ENCODE data around the gene DAD1. TPM values are rescaled to one million over a fixed set of nuclear protein-coding genes. Genes with fewer than 3 reads are reported as not detected.
"Not testable (repeated sequence)": the region's sequence is repeated elsewhere in the genome, so short reads cannot be mapped to it uniquely, and the experiment has no call there.

The DAD1 gene
- total RNA-seq, 2 donors from 2014 or later, result 163 to 219 TPM

DNA sequence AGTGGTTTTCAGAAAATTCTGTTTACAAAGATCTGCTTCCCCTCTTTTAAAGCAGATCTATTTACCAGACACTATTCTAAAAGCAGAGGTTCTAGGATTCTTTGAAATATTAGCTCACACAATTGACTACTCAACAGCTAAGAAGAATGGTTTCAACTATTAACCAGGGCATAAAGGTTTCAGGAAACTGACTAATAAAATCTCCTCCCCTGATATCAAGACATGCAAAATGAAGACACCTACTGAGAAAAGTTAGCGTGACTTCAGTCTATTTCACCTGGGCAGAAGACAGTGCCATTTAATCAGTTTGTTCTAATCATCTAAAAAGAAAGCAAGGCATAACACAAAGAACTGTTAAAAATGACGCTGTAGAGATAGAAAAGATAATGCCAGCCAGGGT, 22.2 kb downstream of the DAD1 start:
- no peaks in the 10 kb centered on the region for H3K9me3 ChIP-seq
- H3K4me1 ChIP-seq, result no peaks in the 10 kb centered on the region
- H3K4me3 ChIP-seq, result no peak overlapping the region
- TF ChIP-seq, protein P1, sequence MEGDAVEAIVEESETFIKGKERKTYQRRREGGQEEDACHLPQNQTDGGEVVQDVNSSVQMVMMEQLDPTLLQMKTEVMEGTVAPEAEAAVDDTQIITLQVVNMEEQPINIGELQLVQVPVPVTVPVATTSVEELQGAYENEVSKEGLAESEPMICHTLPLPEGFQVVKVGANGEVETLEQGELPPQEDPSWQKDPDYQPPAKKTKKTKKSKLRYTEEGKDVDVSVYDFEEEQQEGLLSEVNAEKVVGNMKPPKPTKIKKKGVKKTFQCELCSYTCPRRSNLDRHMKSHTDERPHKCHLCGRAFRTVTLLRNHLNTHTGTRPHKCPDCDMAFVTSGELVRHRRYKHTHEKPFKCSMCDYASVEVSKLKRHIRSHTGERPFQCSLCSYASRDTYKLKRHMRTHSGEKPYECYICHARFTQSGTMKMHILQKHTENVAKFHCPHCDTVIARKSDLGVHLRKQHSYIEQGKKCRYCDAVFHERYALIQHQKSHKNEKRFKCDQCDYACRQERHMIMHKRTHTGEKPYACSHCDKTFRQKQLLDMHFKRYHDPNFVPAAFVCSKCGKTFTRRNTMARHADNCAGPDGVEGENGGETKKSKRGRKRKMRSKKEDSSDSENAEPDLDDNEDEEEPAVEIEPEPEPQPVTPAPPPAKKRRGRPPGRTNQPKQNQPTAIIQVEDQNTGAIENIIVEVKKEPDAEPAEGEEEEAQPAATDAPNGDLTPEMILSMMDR (IDR thresholded peaks at IDR 0.05), result no peak
- peak overlapping the region; percentile 1 for H3K27ac ChIP-seq
- intact Hi-C loops (cut with DNase I), result no loop called here
- DNase-seq, result no peak
- no peaks in the 10 kb centered on the region for H3K36me3 ChIP-seq
- H3K27me3 ChIP-seq, result no peaks in the 10 kb centered on the region
- peak overlapping the region in 1 of 2 donors; percentile 28 for H3K9ac ChIP-seq (ENCODE audit: low read depth in 2 of 2, low read length in 2 of 2)

DNA sequence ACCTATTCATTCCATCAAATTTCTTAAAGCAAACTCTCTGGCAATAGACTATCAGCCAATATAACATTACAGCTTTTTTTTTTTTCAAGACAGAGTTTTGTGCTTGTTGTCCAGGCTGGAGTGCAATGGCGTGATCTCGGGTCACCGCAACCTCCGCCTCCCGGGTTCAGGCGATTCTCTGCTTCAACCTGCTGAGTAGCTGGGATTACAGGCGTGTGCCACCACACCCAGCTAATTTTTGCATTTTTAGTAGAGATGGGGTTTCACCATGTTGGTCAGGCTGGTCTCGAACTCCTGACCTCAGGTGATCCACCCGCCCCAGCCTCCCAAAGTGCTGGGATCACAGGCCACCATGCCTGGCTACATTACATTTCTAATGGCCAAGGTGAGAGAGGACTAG, 22.8 kb downstream of the DAD1 start:
- H3K4me3 ChIP-seq; H3K9me3 ChIP-seq; DNase-seq; H3K9ac ChIP-seq (ENCODE audit: low read depth in 2 of 2, low read length in 2 of 2); H3K4me1 ChIP-seq; H3K36me3 ChIP-seq; H3K27me3 ChIP-seq; intact Hi-C loops (cut with DNase I): not testable (repeated sequence)
- H3K27ac ChIP-seq, result peak overlapping the region; percentile 1

DNA sequence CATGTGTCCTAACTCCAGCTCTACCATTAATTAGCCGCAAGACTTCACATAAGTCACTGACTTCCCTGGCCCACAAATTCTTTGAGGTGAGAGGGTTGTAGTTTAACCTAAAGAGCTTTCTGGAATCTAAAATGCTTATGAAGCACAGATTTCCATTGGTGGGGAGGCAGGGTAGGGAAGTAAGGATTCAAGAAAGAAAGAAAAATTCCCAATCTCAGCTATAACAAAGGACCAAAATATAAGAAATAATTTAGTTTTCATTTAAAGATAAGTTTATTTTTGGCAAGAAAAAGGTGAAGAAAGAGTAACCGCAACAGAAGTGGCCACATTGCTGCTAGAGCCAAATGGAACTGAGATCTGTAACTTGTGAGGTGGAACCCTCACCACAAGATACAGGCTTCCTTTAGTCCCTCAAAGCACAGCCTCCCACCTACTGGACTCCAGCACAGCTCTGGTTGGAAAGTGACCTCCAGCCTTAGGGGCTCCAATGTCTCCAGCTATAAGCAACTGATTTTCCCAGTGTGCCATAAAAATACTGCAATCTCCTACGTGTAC, 23.6 kb downstream of the DAD1 start:
- Histone ChIP-seq H3K9ac (ENCODE audit: low read depth in 2 of 2, low read length in 2 of 2) (no peak overlapping the region), H3K4me3 (no peak overlapping the region), H3K36me3 (no peaks in the 10 kb centered on the region), H3K27ac (peak overlapping the region; percentile 39), H3K4me1 (peaks cover under 1% of the 10 kb centered on the region), H3K9me3 (no peaks in the 10 kb centered on the region), H3K27me3 (no peaks in the 10 kb centered on the region)
- no peak for DNase-seq
- TF ChIP-seq, protein P1 (IDR thresholded peaks at IDR 0.05), result no peak
- intact Hi-C loops (cut with DNase I), result no loop called here

DNA sequence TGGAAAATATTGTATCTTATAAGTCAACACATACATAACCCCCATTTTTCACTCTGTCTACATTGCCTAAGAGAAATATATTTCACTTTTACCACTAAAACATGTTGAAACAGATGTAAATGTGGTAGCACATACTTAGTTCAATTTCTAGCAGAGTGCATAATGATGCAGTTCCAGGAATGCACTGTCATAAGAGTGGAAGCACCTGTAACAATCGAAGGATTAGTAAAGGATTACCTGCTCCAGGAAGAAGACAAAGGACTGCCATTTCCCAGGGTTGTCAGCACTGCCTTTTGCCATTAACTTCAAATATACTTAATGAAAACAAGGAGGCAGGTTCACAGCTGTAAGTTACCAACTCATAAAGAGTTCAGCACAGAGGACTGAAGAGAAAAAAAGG, 24.6 kb downstream of the DAD1 start:
- no peaks in the 10 kb centered on the region for H3K36me3 ChIP-seq
- no peak overlapping the region for H3K4me3 ChIP-seq
- intact Hi-C loops (cut with DNase I), result no loop called here
- H3K4me1 ChIP-seq, result peaks cover 8% of the 10 kb centered on the region
- DNase-seq, result no peak
- H3K9me3 ChIP-seq, result no peaks in the 10 kb centered on the region
- H3K27ac ChIP-seq, result peak overlapping the region; percentile 39
- H3K27me3 ChIP-seq, result no peaks in the 10 kb centered on the region
- TF ChIP-seq, protein P1 (IDR thresholded peaks at IDR 0.05), result no peak
- no peak overlapping the region for H3K9ac ChIP-seq (ENCODE audit: low read depth in 2 of 2, low read length in 2 of 2)

DNA sequence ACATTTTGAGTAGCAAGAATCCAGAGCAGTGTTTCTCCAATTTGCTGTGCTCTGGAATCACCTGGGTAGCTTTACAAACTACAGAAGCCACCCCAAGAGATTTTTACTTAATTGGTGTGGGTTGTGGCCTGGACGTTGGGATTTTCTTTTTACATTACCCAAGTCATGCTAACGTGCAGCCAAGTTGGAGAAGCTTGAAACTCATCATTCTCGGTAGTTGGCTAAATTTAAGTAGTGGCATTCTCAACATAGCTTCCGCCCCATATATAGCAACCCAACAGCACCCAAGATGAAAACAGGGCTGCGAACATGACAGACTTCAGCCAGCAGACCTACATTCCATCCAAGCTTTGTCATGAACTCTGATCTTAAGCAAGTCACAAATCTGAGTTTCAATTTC, 25.0 kb downstream of the DAD1 start:
- no peak overlapping the region for H3K9ac ChIP-seq (ENCODE audit: low read depth in 2 of 2, low read length in 2 of 2)
- peaks cover 8% of the 10 kb centered on the region for H3K4me1 ChIP-seq
- TF ChIP-seq, protein P1 (IDR thresholded peaks at IDR 0.05), result no peak
- no peaks in the 10 kb centered on the region for H3K9me3 ChIP-seq
- H3K27ac ChIP-seq, result peak overlapping the region; percentile 39
- intact Hi-C loops (cut with DNase I), result no loop called here
- H3K4me3 ChIP-seq, result no peak overlapping the region
- no peaks in the 10 kb centered on the region for H3K27me3 ChIP-seq
- DNase-seq, result no peak
- H3K36me3 ChIP-seq, result no peaks in the 10 kb centered on the region

DNA sequence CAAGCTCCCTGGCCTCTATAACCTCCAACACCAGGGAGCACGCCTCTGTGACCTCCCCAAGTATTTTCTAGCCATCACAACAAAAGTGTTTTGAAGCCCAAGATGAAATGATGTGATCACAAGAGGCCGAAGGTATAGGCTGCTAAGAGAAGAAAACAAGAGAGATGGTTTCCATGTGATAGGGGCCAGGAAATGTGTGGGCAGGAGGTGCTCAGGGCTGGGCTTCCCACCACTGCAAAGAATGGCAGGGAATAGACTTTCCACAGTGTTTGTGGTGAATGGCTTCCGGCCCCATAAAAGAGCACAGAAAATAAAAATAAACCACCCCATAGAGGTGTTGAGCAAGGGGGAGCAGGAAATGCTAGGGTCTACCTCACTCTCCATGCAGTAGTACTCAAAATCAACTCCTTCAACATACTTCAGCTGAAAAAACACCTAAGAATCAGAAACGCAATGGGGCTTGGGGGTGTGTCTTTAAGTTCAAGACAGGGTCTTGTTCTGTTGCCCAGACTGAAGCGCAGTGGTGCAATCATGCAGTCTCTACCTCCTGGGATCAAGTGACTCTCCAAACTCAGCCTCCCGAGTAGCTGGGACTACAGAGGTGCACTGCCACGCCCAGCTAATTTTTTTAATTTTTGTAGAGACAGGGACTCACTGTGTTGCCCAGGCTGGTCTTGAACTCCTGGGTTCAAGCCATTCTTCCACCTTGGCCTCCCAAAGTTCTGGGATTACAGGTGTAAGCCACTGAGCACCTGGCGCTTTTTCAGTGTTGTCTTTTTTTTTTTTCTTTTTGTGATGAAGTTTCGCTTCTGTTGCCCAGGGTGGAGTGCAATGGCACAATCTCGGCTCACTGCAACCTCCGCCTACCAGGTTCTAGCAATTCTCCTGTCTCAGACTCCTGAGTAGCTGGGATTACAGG, 27.1 kb downstream of the DAD1 start:
- H3K4me1 ChIP-seq, result peaks cover 14% of the 10 kb centered on the region
- H3K9me3 ChIP-seq, result no peaks in the 10 kb centered on the region
- no peak overlapping the region for H3K4me3 ChIP-seq
- TF ChIP-seq, protein P1 (IDR thresholded peaks at IDR 0.05), result no peak
- peak overlapping the region; percentile 68 for H3K27ac ChIP-seq
- intact Hi-C loops (cut with DNase I), result no loop called here
- DNase-seq, result no peak
- H3K27me3 ChIP-seq, result no peaks in the 10 kb centered on the region
- peak overlapping the region in 1 of 2 donors; percentile 54 for H3K9ac ChIP-seq (ENCODE audit: low read depth in 2 of 2, low read length in 2 of 2)
- H3K36me3 ChIP-seq, result no peaks in the 10 kb centered on the region
